Measurements from ENCODE around the gene DUSP22.

DNA sequence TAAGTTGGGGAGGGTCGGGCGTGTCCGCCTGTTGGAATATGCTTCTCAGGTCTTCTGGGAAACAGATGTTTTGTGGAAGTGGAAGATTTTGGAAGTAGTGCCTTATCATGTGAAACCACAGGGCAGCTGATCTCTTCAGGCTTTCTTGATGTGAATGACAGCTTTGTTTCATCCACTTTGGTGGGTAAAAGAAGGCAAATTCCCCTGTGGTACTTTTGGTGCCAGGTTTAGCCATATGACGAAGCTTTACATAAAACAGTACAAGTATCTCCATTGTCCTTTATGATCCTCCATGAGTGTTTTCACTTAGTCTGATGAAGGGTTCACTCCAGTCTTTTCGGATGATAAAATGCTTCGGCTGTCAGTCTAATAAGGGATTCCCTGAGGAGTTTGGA, 103.8 kb downstream of the DUSP22 start:
- TF ChIP-seq CTCF (IDR thresholded peaks at IDR 0.05) (no peak), POLR2AphosphoS5 (IDR thresholded peaks at IDR 0.05; ENCODE audit: low read depth, low read length) (no peak), SIN3A (IDR thresholded peaks at IDR 0.05; ENCODE audit: borderline replicate concordance, insufficient read depth, low read depth, low read length) (no peak)
- TF ChIP-seq, protein P1, sequence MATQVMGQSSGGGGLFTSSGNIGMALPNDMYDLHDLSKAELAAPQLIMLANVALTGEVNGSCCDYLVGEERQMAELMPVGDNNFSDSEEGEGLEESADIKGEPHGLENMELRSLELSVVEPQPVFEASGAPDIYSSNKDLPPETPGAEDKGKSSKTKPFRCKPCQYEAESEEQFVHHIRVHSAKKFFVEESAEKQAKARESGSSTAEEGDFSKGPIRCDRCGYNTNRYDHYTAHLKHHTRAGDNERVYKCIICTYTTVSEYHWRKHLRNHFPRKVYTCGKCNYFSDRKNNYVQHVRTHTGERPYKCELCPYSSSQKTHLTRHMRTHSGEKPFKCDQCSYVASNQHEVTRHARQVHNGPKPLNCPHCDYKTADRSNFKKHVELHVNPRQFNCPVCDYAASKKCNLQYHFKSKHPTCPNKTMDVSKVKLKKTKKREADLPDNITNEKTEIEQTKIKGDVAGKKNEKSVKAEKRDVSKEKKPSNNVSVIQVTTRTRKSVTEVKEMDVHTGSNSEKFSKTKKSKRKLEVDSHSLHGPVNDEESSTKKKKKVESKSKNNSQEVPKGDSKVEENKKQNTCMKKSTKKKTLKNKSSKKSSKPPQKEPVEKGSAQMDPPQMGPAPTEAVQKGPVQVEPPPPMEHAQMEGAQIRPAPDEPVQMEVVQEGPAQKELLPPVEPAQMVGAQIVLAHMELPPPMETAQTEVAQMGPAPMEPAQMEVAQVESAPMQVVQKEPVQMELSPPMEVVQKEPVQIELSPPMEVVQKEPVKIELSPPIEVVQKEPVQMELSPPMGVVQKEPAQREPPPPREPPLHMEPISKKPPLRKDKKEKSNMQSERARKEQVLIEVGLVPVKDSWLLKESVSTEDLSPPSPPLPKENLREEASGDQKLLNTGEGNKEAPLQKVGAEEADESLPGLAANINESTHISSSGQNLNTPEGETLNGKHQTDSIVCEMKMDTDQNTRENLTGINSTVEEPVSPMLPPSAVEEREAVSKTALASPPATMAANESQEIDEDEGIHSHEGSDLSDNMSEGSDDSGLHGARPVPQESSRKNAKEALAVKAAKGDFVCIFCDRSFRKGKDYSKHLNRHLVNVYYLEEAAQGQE (IDR thresholded peaks at IDR 0.05; ENCODE audit: insufficient read depth in 1 of 2, low read depth in 2 of 2, low read length in 1 of 2), result no peak
